ENCODE data around the gene JCAD. TPM values are rescaled to one million over a fixed set of nuclear protein-coding genes. Genes with fewer than 3 reads are reported as not detected.
A peak's percentile ranks its signal among the peaks of the same experiment; 100 is the strongest.

The JCAD gene
- total and polyA plus RNA-seq, 2 of the 8 experiments (the other 6 are each of a cell fraction or from before 2014, with no cell fraction given), result 0.56 to 5.2 TPM

- H2BK5ac ChIP-seq (ENCODE audit: low read depth, low read length), result no peak overlapping the region
- WGBS, 2 experiments (ENCODE audit: extremely low coverage in 1 of 2, insufficient coverage in 1 of 2, insufficient read length in 1 of 2, insufficient replicate concordance in 2 of 2, low coverage in 1 of 2, low lambda C conversion rate in 2 of 2, missing lambda C conversion rate in 1 of 2), result 89% methylated on average over 14 of the region's 14 CpGs; no CpG with 5 or more reads in 1 of the 2 experiments
- no peaks in the 10 kb centered on the region for H4K20me1 ChIP-seq (replicated peaks in 1 of 2; ENCODE audit: control insufficient read depth in 1 of 2, insufficient read depth in 2 of 2, low read length in 2 of 2)
- H4K91ac ChIP-seq (replicated peaks; ENCODE audit: insufficient read length, low read length), result no peak overlapping the region
- H3K23me2 ChIP-seq (ENCODE audit: low read depth, low read length), result no peaks in the 10 kb centered on the region
- H3K23ac ChIP-seq (ENCODE audit: insufficient read length), result no peak overlapping the region
- no peak overlapping the region for H4K5ac ChIP-seq (ENCODE audit: insufficient read length, low read depth, low read length)
- no peak overlapping the region for H3K4me3 ChIP-seq (ENCODE audit: extremely low read depth in 1 of 4, insufficient read depth in 2 of 4, low read depth in 3 of 4, low read length in 4 of 4)
- H3K9ac ChIP-seq (replicated peaks in 1 of 4; ENCODE audit: extremely low read depth in 1 of 4, low read depth in 3 of 4, low read length in 3 of 4), result no peak overlapping the region
- no peak overlapping the region for H2AFZ ChIP-seq (ENCODE audit: low read length)
- peaks cover 0 to 5% (median 4%) of the 10 kb centered on the region in 4 experiments; a peak in 4 of 7 replicates for H3K4me1 ChIP-seq (replicated peaks in 1 of 4; ENCODE audit: control insufficient read depth in 3 of 4, insufficient read depth in 4 of 4, low read length in 3 of 4)
- no peaks in the 10 kb centered on the region for H3K79me1 ChIP-seq (ENCODE audit: low read depth, low read length)
- ChIA-PET POLR2A (ENCODE audit: partially characterized antibody) (no interaction called here), CTCF (ENCODE audit: partially characterized antibody) (interaction anchor here (1.1 to 4.6 kb wide), 4 partner anchors 11 to 202 kb away, joined by 3 to 19 read pairs (median 6); no protein-coding TSS in a partner anchor)
- H3K4me2 ChIP-seq (ENCODE audit: insufficient read depth in 1 of 2, low read depth in 2 of 2, low read length in 2 of 2), result no peak overlapping the region
- H2BK12ac ChIP-seq (ENCODE audit: low read depth, low read length), result no peak overlapping the region
- no peak overlapping the region for H2BK120ac ChIP-seq (replicated peaks; ENCODE audit: low read depth, low read length)
- H3K27ac ChIP-seq (ENCODE audit: low read depth, low read length), result no peak overlapping the region
- H2BK15ac ChIP-seq (ENCODE audit: low read length), result no peak overlapping the region
- H3K9me3 ChIP-seq (ENCODE audit: insufficient read depth in 2 of 2, low read depth in 1 of 2, low read length in 1 of 2), result no peaks in the 10 kb centered on the region
- no peak overlapping the region; the same call in 1 of the 2 replicates for H4K8ac ChIP-seq (ENCODE audit: extremely low read depth, insufficient read depth, low read length)
- no peak overlapping the region for H3K18ac ChIP-seq (ENCODE audit: extremely low read depth, low read length)
- no peak overlapping the region for H3K14ac ChIP-seq (ENCODE audit: insufficient read length)
- no peak for DNase-seq (ENCODE audit: low read depth in 1 of 2, low spot score in 2 of 2)
- FAIRE-seq, result no peak
- H3K4ac ChIP-seq (replicated peaks; ENCODE audit: insufficient read length, low read depth, low read length), result no peak overlapping the region
- no peak overlapping the region for H2BK20ac ChIP-seq (ENCODE audit: low read length)
- H3K36me3 ChIP-seq (ENCODE audit: control insufficient read depth in 2 of 4, insufficient read depth in 4 of 4, low read length in 3 of 4), result no peaks in the 10 kb centered on the region
- H3K56ac ChIP-seq (replicated peaks; ENCODE audit: insufficient read length, low read depth, low read length), result no peak overlapping the region
- H2AK5ac ChIP-seq (ENCODE audit: low read depth, low read length), result no peak overlapping the region
- no peaks in the 10 kb centered on the region for H3K27me3 ChIP-seq (replicated peaks in 1 of 4; ENCODE audit: control insufficient read depth in 3 of 4, extremely low read depth in 1 of 4, insufficient read depth in 3 of 4, low read length in 3 of 4)
- no peaks in the 10 kb centered on the region for H3K79me2 ChIP-seq (ENCODE audit: control insufficient read depth in 1 of 2, insufficient read depth in 2 of 2, low read length in 2 of 2)
- TF ChIP-seq E2F6 (IDR thresholded peaks at IDR 0.05) (no peak), EP300 (IDR thresholded peaks at IDR 0.05; ENCODE audit: borderline replicate concordance in 1 of 2, low read depth in 2 of 2, low read length in 2 of 2) (no peak), YY1 (IDR thresholded peaks at IDR 0.05; ENCODE audit: low read depth, low read length) (no peak), SIN3A (conservative IDR thresholded peaks at IDR 0.05 in 1 of 2, IDR thresholded peaks at IDR 0.05 in 1 of 2; ENCODE audit: low read depth in 1 of 2, low read length in 2 of 2) (no peak), RAD21 (IDR thresholded peaks at IDR 0.05 in 1 of 2, conservative IDR thresholded peaks at IDR 0.05 in 1 of 2; ENCODE audit: low read depth in 2 of 2, low read length in 2 of 2) (peak; percentile 31 to 47), EGR1 (IDR thresholded peaks at IDR 0.05; ENCODE audit: borderline replicate concordance, low read depth, low read length) (no peak), KDM5A (IDR thresholded peaks at IDR 0.05; ENCODE audit: low read length) (no peak)
- TF ChIP-seq, protein P1, sequence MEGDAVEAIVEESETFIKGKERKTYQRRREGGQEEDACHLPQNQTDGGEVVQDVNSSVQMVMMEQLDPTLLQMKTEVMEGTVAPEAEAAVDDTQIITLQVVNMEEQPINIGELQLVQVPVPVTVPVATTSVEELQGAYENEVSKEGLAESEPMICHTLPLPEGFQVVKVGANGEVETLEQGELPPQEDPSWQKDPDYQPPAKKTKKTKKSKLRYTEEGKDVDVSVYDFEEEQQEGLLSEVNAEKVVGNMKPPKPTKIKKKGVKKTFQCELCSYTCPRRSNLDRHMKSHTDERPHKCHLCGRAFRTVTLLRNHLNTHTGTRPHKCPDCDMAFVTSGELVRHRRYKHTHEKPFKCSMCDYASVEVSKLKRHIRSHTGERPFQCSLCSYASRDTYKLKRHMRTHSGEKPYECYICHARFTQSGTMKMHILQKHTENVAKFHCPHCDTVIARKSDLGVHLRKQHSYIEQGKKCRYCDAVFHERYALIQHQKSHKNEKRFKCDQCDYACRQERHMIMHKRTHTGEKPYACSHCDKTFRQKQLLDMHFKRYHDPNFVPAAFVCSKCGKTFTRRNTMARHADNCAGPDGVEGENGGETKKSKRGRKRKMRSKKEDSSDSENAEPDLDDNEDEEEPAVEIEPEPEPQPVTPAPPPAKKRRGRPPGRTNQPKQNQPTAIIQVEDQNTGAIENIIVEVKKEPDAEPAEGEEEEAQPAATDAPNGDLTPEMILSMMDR (IDR thresholded peaks at IDR 0.05; ENCODE audit: control extremely low read depth in 1 of 3, insufficient read depth in 1 of 3, low read depth in 1 of 3, low read length in 3 of 3), result peak; percentile 4 to 21 (median 18); a peak in 3 of 4 replicates
These were observed 19.8 kb downstream of the JCAD start for GRCh38 chr10:30039567-30039966.
